ENCODE results near the gene CXorf58.

CXorf58 gene

GRCh38 chrX:23900220-23900797, 7.5 kb upstream of the CXorf58 start:
- no peak for DNase-seq (ENCODE audit: low spot score)

- no peak for DNase-seq (ENCODE audit: low spot score)
Measured at GRCh38 chrX:23901060-23901459, 6.7 kb upstream of the CXorf58 start.

GRCh38 chrX:23901805-23902204, 6.0 kb upstream of the CXorf58 start:
- DNase-seq (ENCODE audit: low spot score): peak; percentile 85

GRCh38 chrX:23902419-23902818, 5.4 kb upstream of the CXorf58 start:
- DNase-seq (ENCODE audit: low spot score): no peak

GRCh38 chrX:23904096-23904495, 3.7 kb upstream of the CXorf58 start:
- no peak for DNase-seq (ENCODE audit: low spot score)

- DNase-seq (ENCODE audit: low spot score): no peak
Measured at GRCh38 chrX:23907111-23907497, 702 bp upstream of the CXorf58 start.

GRCh38 chrX:23908219-23909004, 606 bp downstream of the CXorf58 start:
- no peak for DNase-seq (ENCODE audit: low spot score)

- no peak for DNase-seq (ENCODE audit: low spot score)
Measured at GRCh38 chrX:23911126-23911835, 3.5 kb downstream of the CXorf58 start.

- DNase-seq (ENCODE audit: low spot score): no peak
Measured at GRCh38 chrX:23919148-23919547, 11.3 kb downstream of the CXorf58 start.

- no peak for DNase-seq (ENCODE audit: low spot score)
Measured at GRCh38 chrX:23919706-23920320, 12.0 kb downstream of the CXorf58 start.

- no peak for DNase-seq (ENCODE audit: low spot score)
Measured at GRCh38 chrX:23926015-23926414, 18.2 kb downstream of the CXorf58 start.

GRCh38 chrX:23930894-23931604, 23.2 kb downstream of the CXorf58 start:
- DNase-seq (ENCODE audit: low spot score): no peak

GRCh38 chrX:23932046-23932445, 24.2 kb downstream of the CXorf58 start:
- DNase-seq (ENCODE audit: low spot score): no peak

- no peak for DNase-seq (ENCODE audit: low spot score)
Measured at GRCh38 chrX:23935106-23935505, 27.3 kb downstream of the CXorf58 start.

GRCh38 chrX:23936180-23936579, 28.4 kb downstream of the CXorf58 start:
- no peak for DNase-seq (ENCODE audit: low spot score)

- no peak for DNase-seq (ENCODE audit: low spot score)
Measured at GRCh38 chrX:23937100-23937499, 29.3 kb downstream of the CXorf58 start.

- no peak for DNase-seq (ENCODE audit: low spot score)
Measured at GRCh38 chrX:23938690-23939089, 30.9 kb downstream of the CXorf58 start.

GRCh38 chrX:23939203-23939602, 31.4 kb downstream of the CXorf58 start:
- DNase-seq (ENCODE audit: low spot score): no peak

- no peak for DNase-seq (ENCODE audit: low spot score)
Measured at GRCh38 chrX:23944234-23944633, 36.4 kb downstream of the CXorf58 start.

- no peak for DNase-seq (ENCODE audit: low spot score)
Measured at GRCh38 chrX:23945206-23945605, 37.4 kb downstream of the CXorf58 start.

GRCh38 chrX:23952391-23952790, 44.6 kb downstream of the CXorf58 start:
- DNase-seq (ENCODE audit: low spot score): no peak

Data from Ammon's horn (tissue), 1 donor.